Vagina (tissue), 2 donors: Measurements from ENCODE around the gene CLIC6.

Experiments used
- POLR2A ChIP-seq, 2 donors: fragments of 450-650 bp; IDR thresholded peaks; one replicate each; pipeline ENCODE4 v1.6.1; 2017; ENCODE audit warnings: antibody characterized with exemption in 2 of 2, mild to moderate bottlenecking in 2 of 2, moderate library complexity in 2 of 2
- POLR2AphosphoS5 ChIP-seq, 2 donors: sonication (generic); formaldehyde crosslinking; IDR thresholded peaks; one replicate each; pipeline ENCODE4 v1.9.0; 2017; ENCODE audit warnings: antibody characterized with exemption in 2 of 2, mild to moderate bottlenecking in 2 of 2, low read depth in 1 of 2; ENCODE audit not compliant: insufficient read depth in 1 of 2
- TF ChIP-seq, protein P1 (sequence below), 3 experiments: fragments of 450-650 bp in 2 of 3; fragments of 200-600 bp in 1 of 3; sonication (generic) in 1 of 3; IDR thresholded peaks; one replicate each; pipeline ENCODE4 v1.5.1; 2017 to 2019; ENCODE audit warnings: antibody characterized with exemption in 3 of 3, mild to moderate bottlenecking in 2 of 3, moderate library complexity in 2 of 3

- TF ChIP-seq, protein P1, sequence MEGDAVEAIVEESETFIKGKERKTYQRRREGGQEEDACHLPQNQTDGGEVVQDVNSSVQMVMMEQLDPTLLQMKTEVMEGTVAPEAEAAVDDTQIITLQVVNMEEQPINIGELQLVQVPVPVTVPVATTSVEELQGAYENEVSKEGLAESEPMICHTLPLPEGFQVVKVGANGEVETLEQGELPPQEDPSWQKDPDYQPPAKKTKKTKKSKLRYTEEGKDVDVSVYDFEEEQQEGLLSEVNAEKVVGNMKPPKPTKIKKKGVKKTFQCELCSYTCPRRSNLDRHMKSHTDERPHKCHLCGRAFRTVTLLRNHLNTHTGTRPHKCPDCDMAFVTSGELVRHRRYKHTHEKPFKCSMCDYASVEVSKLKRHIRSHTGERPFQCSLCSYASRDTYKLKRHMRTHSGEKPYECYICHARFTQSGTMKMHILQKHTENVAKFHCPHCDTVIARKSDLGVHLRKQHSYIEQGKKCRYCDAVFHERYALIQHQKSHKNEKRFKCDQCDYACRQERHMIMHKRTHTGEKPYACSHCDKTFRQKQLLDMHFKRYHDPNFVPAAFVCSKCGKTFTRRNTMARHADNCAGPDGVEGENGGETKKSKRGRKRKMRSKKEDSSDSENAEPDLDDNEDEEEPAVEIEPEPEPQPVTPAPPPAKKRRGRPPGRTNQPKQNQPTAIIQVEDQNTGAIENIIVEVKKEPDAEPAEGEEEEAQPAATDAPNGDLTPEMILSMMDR (IDR thresholded peaks at IDR 0.05), result no peak
- TF ChIP-seq POLR2A (IDR thresholded peaks at IDR 0.05), result no peak
- no peak for TF ChIP-seq POLR2AphosphoS5 (IDR thresholded peaks at IDR 0.05; ENCODE audit: insufficient read depth in 1 of 2, low read depth in 1 of 2)
Measured at GRCh38 chr21:34687745-34688144, 19.0 kb downstream of the CLIC6 start.
